Neural cell (in vitro differentiated cells): Measurements from ENCODE around the gene INSIG1. TPM values are rescaled to one million over a fixed set of nuclear protein-coding genes. Genes with fewer than 3 reads are reported as not detected.

ENCODE experiments used
- H2AFZ ChIP-seq: fragments of 200-600, 300-800 bp; sonication (generic), shearing (Covaris generic); 2 replicates; pipeline ENCODE4 v1.6.0; 2014; ENCODE audit warnings: low read depth, mild to moderate bottlenecking, antibody characterized with exemption, low read length, moderate library complexity
- H3F3A ChIP-seq: fragments of 200-600 bp; shearing (Covaris generic); 2 replicates; pipeline ENCODE4 v1.6.1; 2016; ENCODE audit warnings: mild to moderate bottlenecking, moderate library complexity, mixed read lengths, antibody characterized with exemption, low read length; ENCODE audit not compliant: insufficient read depth, poor library complexity, severe bottlenecking
- H3K27ac ChIP-seq: fragments of 200-600, 300-800 bp; sonication (generic), shearing (Covaris generic); 2 replicates; pipeline ENCODE4 v1.5.1; 2014; ENCODE audit warnings: mild to moderate bottlenecking, low read length, moderate library complexity
- H3K27me3 ChIP-seq: fragments of 300-800, 200-600 bp; sonication (generic), shearing (Covaris generic); 2 replicates; pipeline ENCODE4 v1.6.0; 2014; ENCODE audit warnings: mild to moderate bottlenecking, low read depth, low read length, moderate library complexity; ENCODE audit not compliant: insufficient read depth
- H3K36me3 ChIP-seq: fragments of 300-800, 200-600 bp; sonication (generic), shearing (Covaris generic); 2 replicates; pipeline ENCODE4 v1.5.1; 2014; ENCODE audit warnings: mild to moderate bottlenecking, antibody characterized with exemption, low read length, moderate library complexity; ENCODE audit not compliant: insufficient read depth
- H3K4me2 ChIP-seq: fragments of 300-800, 200-600 bp; sonication (generic), shearing (Covaris generic); 2 replicates; pipeline ENCODE4 v1.6.0; 2014; ENCODE audit warnings: mild to moderate bottlenecking, low read length
- H3K4me3 ChIP-seq: fragments of 300-800, 200-600 bp; sonication (generic), shearing (Covaris generic); 2 replicates; pipeline ENCODE4 v1.5.1; 2014; ENCODE audit warnings: mild to moderate bottlenecking, low read length, moderate library complexity
- H3K79me2 ChIP-seq: fragments of 200-600 bp; shearing (Covaris generic); replicated peaks from 2 replicates; pipeline ENCODE4 v1.6.0; 2014; ENCODE audit warnings: mild to moderate bottlenecking, low read length, moderate library complexity; ENCODE audit not compliant: insufficient read depth
- H3K9ac ChIP-seq: fragments of 300-800, 200-600 bp; sonication (generic), shearing (Covaris generic); 2 replicates; pipeline ENCODE4 v1.6.1; 2016; ENCODE audit warnings: mild to moderate bottlenecking, low read length, mixed read lengths
- H3K9me2 ChIP-seq: fragments of 200-600 bp; shearing (Covaris generic); 2 replicates; pipeline ENCODE4 v1.6.1; 2016; ENCODE audit warnings: mild to moderate bottlenecking, low read length, mixed read lengths; ENCODE audit not compliant: insufficient read depth
- H3K9me3 ChIP-seq: fragments of 200-600, 300-800 bp; sonication (generic), shearing (Covaris generic); 2 replicates; pipeline ENCODE4 v1.6.1; 2016; ENCODE audit warnings: mild to moderate bottlenecking, mixed run types, low read length, moderate library complexity, mixed read lengths
- H4K20me1 ChIP-seq: fragments of 200-600 bp; shearing (Covaris generic); 2 replicates; pipeline ENCODE4 v1.6.1; 2016; ENCODE audit warnings: mild to moderate bottlenecking, mixed run types; ENCODE audit not compliant: insufficient read depth
- CTCF ChIP-seq: fragments of 450-650 bp; IDR thresholded peaks from 2 replicates; pipeline ENCODE4 v1.5.1; 2014; ENCODE audit warnings: antibody characterized with exemption, mild to moderate bottlenecking, moderate library complexity; ENCODE audit not compliant: poor library complexity, severe bottlenecking
- EP300 ChIP-seq: fragments of 450-650 bp; conservative IDR thresholded peaks from 2 replicates; pipeline ENCODE4 v1.6.1; 2014; ENCODE audit warnings: antibody characterized with exemption, mild to moderate bottlenecking, moderate library complexity; ENCODE audit not compliant: poor library complexity, severe bottlenecking
- EZH2 ChIP-seq: fragments of 200-600, 300-800 bp; shearing (Covaris generic), sonication (generic); IDR thresholded peaks from 2 replicates; pipeline ENCODE4 v1.6.1; 2014; ENCODE audit warnings: antibody characterized with exemption, low read length, borderline replicate concordance, mild to moderate bottlenecking; ENCODE audit not compliant: insufficient read depth, poor library complexity, severe bottlenecking
- MXI1 ChIP-seq: fragments of 450-650 bp; conservative IDR thresholded peaks from 2 replicates; pipeline ENCODE4 v1.6.1; 2014; ENCODE audit warnings: antibody characterized with exemption, mild to moderate bottlenecking; ENCODE audit not compliant: poor library complexity, severe bottlenecking
- POLR2AphosphoS5 ChIP-seq: IDR thresholded peaks from 2 replicates; pipeline ENCODE4 v1.6.1; 2012
- RAD21 ChIP-seq: fragments of 450-650 bp; conservative IDR thresholded peaks from 2 replicates; pipeline ENCODE4 v1.6.1; 2014; ENCODE audit warnings: antibody characterized with exemption, mild to moderate bottlenecking, moderate library complexity
- REST ChIP-seq: IDR thresholded peaks from 2 replicates; pipeline ENCODE4 v1.6.1; 2012; ENCODE audit warnings: borderline replicate concordance
- SMC3 ChIP-seq: fragments of 450-650 bp; conservative IDR thresholded peaks from 2 replicates; pipeline ENCODE4 v1.6.1; 2014; ENCODE audit warnings: antibody characterized with exemption, mild to moderate bottlenecking, moderate library complexity; ENCODE audit not compliant: poor library complexity
- TAF1 ChIP-seq: IDR thresholded peaks from 2 replicates; pipeline ENCODE4 v1.6.1; 2012; ENCODE audit warnings: low read depth
- polyA plus RNA-seq: library from polyadenylated mRNA; depleted of rRNA; stranded (reverse); fragments of >200 nt; gene quantifications from 2 replicates; pipeline ENCODE4 v1.2.3, GENCODE V29; 2014

INSIG1 gene
- polyA plus RNA-seq, 1 donor from 2014 or later = 71.0 TPM

GRCh38 chr7:155279787-155280445, 17.8 kb upstream of the INSIG1 start:
- H3K9me3 ChIP-seq = no peaks in the 10 kb centered on the region
- H3K9ac ChIP-seq = no peak overlapping the region
- no peaks in the 10 kb centered on the region for H3K27me3 ChIP-seq
- H3K27ac ChIP-seq = no peak overlapping the region
- H3F3A ChIP-seq = no peaks in the 10 kb centered on the region
- no peak overlapping the region for H3K4me3 ChIP-seq
- no peaks in the 10 kb centered on the region for H4K20me1 ChIP-seq
- H2AFZ ChIP-seq = no peak overlapping the region
- no peaks in the 10 kb centered on the region for H3K36me3 ChIP-seq
- H3K4me2 ChIP-seq = no peak overlapping the region
- H3K9me2 ChIP-seq = no peaks in the 10 kb centered on the region
- TF ChIP-seq CTCF (no peak), EP300 (no peak), RAD21 (no peak), POLR2AphosphoS5 (no peak), REST (no peak), EZH2 (no peak), MXI1 (no peak), TAF1 (no peak), SMC3 (no peak)
- H3K79me2 ChIP-seq = no peaks in the 10 kb centered on the region

GRCh38 chr7:155280446-155281397, 17.0 kb upstream of the INSIG1 start:
- Histone ChIP-seq H3K79me2 (no peaks in the 10 kb centered on the region), H3K27ac (no peak overlapping the region), H4K20me1 (no peaks in the 10 kb centered on the region), H3F3A (no peaks in the 10 kb centered on the region), H3K9me3 (no peaks in the 10 kb centered on the region), H3K27me3 (no peaks in the 10 kb centered on the region), H3K9ac (no peak overlapping the region), H3K36me3 (no peaks in the 10 kb centered on the region), H3K9me2 (no peaks in the 10 kb centered on the region), H2AFZ (no peak overlapping the region), H3K4me3 (no peak overlapping the region), H3K4me2 (no peak overlapping the region)
- TF ChIP-seq SMC3 (no peak), REST (no peak), POLR2AphosphoS5 (no peak), EP300 (no peak), RAD21 (no peak), TAF1 (no peak), EZH2 (no peak), CTCF (no peak), MXI1 (no peak)
